GM21576 (cell line): ENCODE results near the gene COL25A1.
"Not testable (repeated sequence)": the region's sequence is repeated elsewhere in the genome, so short reads cannot be mapped to it uniquely, and the experiment has no call there.

Experiments used
- ATAC-seq: cut with Tn5 transposase; IDR thresholded peaks from one replicate; pipeline ENCODE4 v1.9.1; 2021; ENCODE audit warnings: mild to moderate bottlenecking, moderate library complexity; ENCODE audit not compliant: unreplicated experiment

Gene COL25A1

DNA sequence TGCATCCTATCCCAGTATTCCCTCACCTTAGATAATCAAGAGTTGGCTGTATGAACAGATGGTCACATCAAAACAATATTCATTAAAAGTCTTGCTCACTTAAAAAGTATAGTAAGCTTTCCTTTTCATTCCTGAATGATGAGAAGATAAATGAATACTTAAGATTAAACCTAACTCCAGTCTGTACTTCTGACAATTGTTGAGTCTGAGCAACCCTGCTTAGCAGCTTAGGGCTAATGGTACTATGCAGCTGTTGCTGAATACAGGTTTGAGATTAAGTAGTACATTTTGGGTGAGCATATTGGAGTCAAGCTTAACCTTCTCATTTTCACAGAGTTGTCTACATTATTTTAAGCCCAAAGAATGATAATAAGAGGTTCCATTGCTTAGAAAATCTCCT is 417.9 kb downstream of the COL25A1 start:
- no peak for ATAC-seq

DNA sequence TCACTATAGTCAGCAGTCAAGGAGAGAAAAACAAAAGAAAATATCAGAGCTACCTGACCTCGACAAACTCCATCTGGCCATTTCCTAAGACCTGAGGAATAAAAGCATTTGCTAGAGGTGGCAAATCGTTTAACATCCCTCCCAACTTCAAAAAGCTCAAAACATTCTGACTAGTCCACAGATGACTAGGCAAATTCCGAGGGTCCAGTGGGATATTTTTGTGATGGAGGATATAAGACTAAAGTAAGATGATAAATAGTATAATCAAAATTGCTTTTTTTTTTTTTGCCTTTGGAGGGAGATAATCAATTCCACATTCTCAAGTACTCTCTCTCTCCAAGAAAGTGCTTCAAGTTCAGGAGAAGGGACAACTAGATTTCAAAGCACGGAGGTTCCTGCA is 420.5 kb downstream of the COL25A1 start:
- ATAC-seq: no peak

DNA sequence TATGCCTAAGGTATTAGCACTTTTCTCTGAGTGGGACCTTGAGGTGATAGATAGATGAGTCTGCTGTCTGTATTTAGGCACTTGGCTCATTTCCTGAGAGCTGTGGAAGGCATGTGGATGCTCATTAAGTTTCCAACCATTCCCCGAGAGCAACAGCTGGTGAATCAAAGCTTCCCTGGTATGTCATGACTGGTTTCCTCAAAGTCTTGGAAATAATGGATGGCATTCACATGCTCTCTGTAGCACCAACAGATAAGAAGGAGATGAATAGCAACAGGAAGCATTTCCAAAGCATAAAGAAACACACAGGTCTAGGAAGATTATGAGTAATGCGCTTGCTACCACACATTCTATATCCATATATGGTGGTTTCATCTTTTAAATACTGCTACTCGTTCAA is 421.3 kb downstream of the COL25A1 start:
- ATAC-seq: no peak

DNA sequence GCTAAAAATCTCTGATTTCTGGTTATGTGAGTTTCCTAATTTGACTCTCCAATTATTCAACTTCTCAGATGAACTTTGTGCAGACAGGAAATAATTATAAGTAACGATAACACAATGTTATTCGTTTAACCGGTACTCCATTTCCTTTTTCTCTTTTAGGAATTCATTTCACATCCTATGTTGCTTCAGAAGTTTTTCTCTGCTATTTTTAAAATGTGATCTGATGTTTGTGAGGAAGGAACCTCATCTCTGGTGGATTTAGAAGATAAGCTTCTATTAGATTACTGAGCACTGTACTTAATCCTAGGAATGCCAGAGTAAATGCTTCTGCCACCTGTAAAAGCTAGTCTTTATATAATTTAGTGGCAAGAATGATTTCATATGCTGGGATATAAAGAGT is 423.7 kb downstream of the COL25A1 start:
- ATAC-seq: no peak

DNA sequence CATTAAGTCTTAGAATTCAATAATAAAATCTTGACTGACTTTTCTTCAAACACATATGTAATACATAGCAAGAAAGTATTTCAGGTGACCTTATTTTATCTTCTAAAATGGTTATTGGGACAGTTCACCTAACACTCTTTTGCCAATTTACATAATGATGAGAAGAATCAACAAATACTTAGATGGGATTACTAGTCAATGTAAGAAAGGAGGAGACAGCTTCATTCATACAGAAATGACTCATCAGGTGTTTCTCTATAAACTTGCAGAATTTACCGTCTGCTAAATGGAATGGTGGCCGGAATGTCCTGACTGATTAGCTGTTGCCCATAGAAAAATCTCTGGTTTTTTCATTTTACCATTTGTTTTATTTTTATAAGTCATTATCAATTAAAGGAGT is 424.6 kb downstream of the COL25A1 start:
- ATAC-seq: no peak

DNA sequence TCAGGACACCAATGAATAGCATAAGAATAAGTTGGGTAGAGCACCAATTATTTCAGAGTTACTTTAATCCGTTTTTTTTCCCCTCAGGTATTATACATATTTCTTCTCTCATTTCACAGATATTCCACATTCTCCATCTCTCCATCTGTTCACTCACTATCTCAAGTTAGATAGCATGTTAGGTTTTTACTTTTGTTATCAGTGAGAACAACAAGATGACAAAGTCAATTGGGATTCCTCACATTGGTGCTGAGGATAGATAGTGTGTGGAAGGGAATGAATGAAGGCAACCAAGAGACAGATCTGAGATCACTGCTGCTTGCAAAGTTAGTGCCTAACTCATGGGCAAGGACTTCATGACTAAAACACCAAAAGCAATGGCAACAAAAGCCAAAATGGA is 427.7 kb downstream of the COL25A1 start:
- no peak for ATAC-seq

DNA sequence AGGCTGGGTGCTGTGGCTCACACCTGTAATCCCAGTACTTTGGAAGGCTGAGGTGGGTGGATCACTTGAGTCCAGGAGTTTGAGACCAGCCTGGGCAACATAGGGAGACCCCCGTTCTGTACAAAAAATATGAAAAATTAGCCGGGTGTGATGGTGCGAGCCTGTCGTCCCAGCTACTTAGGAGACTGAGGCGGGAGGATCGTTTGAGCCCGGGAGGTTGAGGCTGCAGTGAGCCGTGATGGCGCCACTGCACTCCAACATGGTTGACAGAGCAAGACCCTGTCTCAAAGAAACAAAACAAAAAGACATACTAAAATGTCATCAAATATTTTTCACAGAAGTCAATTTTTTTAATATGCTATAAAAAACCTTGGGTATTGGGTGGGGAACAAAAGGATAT is 432.5 kb downstream of the COL25A1 start:
- not testable (repeated sequence) for ATAC-seq

- no peak for ATAC-seq
Observed at GRCh38 chr4:108868606-108869227, 433.7 kb downstream of the COL25A1 start.

- ATAC-seq: no peak
Observed at GRCh38 chr4:108867476-108867875, 435.0 kb downstream of the COL25A1 start.

GRCh38 chr4:108861334-108861733 is 441.1 kb downstream of the COL25A1 start:
- ATAC-seq: no peak

- no peak for ATAC-seq
Observed at GRCh38 chr4:108854786-108855185, 447.7 kb downstream of the COL25A1 start.

- ATAC-seq: no peak
Observed at GRCh38 chr4:108852691-108853090, 449.8 kb downstream of the COL25A1 start.

GRCh38 chr4:108851366-108851765 is 451.1 kb downstream of the COL25A1 start:
- ATAC-seq: no peak

DNA sequence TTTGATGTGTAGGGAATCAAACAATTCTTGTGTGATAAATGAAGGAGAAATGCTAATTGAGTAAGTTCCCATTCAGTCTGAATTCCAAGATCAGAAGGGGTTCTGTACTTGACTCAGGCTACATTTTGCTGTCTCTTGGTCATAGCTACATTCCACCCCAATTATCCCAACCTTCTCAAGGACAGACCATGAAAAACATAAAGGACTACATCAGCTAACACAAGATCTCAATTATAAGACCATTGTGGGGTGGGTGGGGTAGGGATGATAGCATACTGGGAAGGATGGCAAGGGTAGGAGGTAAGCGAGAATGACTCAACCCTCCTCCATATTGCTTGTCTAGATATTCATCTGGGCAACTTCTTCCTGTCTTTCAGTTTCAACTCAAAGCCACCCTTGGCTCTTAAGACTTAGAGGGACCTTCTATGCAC is 452.2 kb downstream of the COL25A1 start:
- ATAC-seq: no peak

- peak; percentile 93 for ATAC-seq
Observed at GRCh38 chr4:108849611-108850168, 452.8 kb downstream of the COL25A1 start.

GRCh38 chr4:108846568-108846967 is 455.9 kb downstream of the COL25A1 start:
- ATAC-seq: no peak

DNA sequence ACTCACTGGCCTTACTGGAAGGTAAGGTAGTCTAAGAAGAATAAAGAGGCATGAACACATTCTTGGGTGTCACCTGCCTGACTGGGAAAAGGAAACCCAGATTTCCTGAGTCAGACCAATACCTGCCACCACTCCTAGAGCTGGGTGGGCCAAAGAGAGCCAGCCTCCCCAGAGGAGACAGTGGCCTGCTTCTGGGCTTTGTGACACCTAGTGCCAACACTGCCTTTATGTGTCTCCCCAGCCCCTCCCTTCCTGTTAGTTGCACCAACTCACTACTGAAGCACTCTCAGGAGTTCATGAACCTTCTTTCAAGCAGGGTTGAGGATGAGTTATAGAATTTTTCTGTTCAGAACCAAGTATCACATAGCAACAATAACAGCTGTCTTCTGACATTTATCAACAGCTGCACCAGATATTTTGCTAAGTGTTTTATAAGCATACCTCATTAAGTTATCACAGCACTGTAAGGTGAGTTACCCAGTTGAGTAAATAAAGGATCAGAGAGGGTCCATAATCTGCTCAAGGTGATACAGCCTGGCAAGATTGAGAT is 462.0 kb downstream of the COL25A1 start:
- ATAC-seq: no peak

GRCh38 chr4:108839333-108839732 is 463.1 kb downstream of the COL25A1 start:
- no peak for ATAC-seq

DNA sequence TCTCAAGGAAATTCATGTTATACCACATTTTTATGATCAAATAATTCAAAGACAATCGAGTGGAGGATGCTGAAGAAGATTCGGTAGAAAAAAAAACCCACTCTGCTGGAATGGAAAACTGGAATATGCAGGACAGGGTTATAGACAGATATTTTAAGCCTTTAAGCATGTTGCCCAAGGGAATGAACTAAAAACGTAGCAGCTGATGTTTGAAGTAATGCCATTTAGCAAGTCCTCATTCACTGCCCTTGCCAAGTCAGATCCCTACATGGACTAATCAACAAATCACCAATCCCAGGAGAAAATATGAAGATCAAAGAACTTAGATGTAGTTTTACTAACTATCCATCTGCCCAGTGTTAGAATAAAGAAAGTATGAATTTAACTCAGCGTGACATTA is 464.0 kb downstream of the COL25A1 start:
- ATAC-seq: no peak

DNA sequence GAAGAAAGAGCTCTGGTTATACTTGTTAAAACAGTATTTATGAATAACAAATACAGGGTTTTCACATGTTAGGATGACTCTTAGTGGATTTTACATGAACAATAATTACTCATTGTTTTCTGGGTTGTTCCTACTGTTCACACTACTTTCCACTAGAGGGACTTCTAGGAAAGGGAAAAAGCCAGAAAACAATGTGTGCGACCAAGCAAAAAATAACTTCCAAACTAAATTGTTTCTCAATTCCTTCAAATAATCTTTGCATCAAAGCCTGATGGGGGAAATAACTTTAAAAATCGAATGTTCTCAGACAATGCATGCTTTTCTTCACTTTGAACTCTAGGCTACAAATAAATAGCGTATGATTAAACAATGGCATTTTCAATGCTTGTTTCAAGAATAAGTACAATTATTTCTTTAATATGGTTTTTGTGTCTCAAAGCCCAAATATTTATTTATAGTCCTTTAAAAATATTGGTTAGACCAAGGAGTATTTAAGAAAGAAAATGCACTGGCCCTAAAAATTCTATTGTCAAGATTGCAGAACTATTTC is 467.5 kb downstream of the COL25A1 start:
- ATAC-seq: peak; percentile 45

DNA sequence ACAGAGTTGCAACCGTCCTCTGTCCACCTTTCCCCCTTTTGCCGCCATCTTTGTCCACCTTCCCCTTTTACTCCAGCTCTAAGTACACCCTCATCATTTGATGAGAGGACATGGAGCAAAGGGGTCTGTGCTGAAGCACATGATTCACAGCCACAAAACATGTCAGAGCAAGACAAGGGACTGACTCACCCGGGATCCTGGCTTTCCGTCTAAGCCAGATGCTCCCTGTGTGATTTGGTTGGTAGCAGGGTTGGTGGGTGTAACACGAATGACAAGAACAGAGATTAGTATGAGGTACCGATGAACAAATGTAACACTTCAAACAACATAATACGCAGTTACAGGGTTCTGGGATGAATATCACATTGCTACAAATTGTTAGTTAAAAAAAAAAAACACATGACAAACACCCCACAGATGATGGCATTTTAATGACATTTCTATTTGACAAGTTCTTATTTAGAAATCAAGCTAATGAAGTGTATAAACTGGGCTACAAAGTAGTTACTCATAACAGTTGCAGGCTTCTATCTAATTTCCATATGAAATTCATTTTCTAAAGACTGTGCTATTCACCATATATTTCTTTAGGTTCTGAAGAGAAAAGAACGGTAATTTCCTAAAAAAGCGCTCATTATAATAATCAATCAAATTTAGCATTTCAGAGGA is 468.2 kb downstream of the COL25A1 start:
- no peak for ATAC-seq

DNA sequence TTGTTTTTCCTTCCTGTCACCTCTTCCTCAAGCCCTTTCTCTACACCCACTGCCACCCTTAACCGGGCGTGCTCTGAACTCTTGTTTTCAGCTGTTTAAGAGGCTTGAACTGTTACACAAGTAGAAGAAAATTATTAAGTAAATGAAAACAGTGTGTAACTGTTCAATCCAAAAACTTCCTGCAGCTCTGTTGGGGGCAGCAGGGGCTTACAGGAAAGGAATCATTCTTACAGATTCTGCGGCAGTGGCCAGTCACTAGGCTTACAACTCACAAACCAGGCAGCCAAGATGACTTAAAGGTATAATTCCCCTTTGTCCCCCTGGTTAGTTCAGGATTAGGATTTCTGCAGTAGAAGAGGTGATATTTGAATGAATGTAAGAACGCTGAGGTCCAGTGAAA is 469.4 kb downstream of the COL25A1 start:
- ATAC-seq: no peak
